Endodermal cell (in vitro differentiated cells): Measurements from ENCODE around the gene FBXO21. TPM values are rescaled to one million over a fixed set of nuclear protein-coding genes. Genes with fewer than 3 reads are reported as not detected.
"Not testable (repeated sequence)": the region's sequence is repeated elsewhere in the genome, so short reads cannot be mapped to it uniquely, and the experiment has no call there.

Experiments
- DNase-seq: peaks from one replicate; pipeline ENCODE4 v3.0.0-alpha.2; 2017
- H3K27ac ChIP-seq: 2 replicates; pipeline ENCODE4 v1.5.1; 2013; ENCODE audit warnings: mild to moderate bottlenecking, low read depth, low read length, moderate library complexity
- H3K27me3 ChIP-seq: 2 replicates; pipeline ENCODE4 v1.6.1; 2013; ENCODE audit warnings: mild to moderate bottlenecking, low read length, moderate library complexity; ENCODE audit not compliant: insufficient read depth, control insufficient read depth, poor library complexity, severe bottlenecking
- H3K36me3 ChIP-seq: 2 replicates; pipeline ENCODE4 v1.7.0; 2013; ENCODE audit warnings: mild to moderate bottlenecking, low read length, moderate library complexity; ENCODE audit not compliant: control insufficient read depth, insufficient read depth
- H3K4me1 ChIP-seq: one replicate; pipeline ENCODE4 v1.7.0; 2013; ENCODE audit warnings: low read length; ENCODE audit not compliant: control insufficient read depth, insufficient read depth
- H3K4me3 ChIP-seq: 2 replicates; pipeline ENCODE4 v1.5.1; 2013; ENCODE audit warnings: mild to moderate bottlenecking, low read length, moderate library complexity
- H3K9ac ChIP-seq: 2 replicates; pipeline ENCODE4 v1.6.1; 2013; ENCODE audit warnings: mild to moderate bottlenecking, low read length, moderate library complexity; ENCODE audit not compliant: poor library complexity, severe bottlenecking; ENCODE audit errors: extremely low read depth
- H3K9me3 ChIP-seq: 2 replicates; pipeline ENCODE4 v1.6.1; 2013; ENCODE audit warnings: mild to moderate bottlenecking, low read length, moderate library complexity; ENCODE audit not compliant: control insufficient read depth
- H3K27ac Mint-ChIP-seq: 2 replicates; pipeline ENCODE4 v1.8.0; 2020; ENCODE audit warnings: mixed read lengths
- H3K27me3 Mint-ChIP-seq: 2 replicates; pipeline ENCODE4 v1.8.0; 2021; ENCODE audit warnings: mild to moderate bottlenecking, mixed read lengths; ENCODE audit not compliant: insufficient read depth
- H3K36me3 Mint-ChIP-seq: 2 replicates; pipeline ENCODE4 v1.8.0; 2020; ENCODE audit warnings: low read depth, mixed read lengths
- H3K4me1 Mint-ChIP-seq: 2 replicates; pipeline ENCODE4 v1.8.0; 2020; ENCODE audit warnings: mixed read lengths
- H3K4me3 Mint-ChIP-seq: 2 replicates; pipeline ENCODE4 v1.8.0; 2020; ENCODE audit warnings: mild to moderate bottlenecking, moderate library complexity, mixed read lengths
- H3K9me3 Mint-ChIP-seq: 2 replicates; pipeline ENCODE4 v1.8.0; 2020; ENCODE audit warnings: mild to moderate bottlenecking, mixed read lengths
- CTCF ChIP-seq: fragments of 200-600 bp; sonication (generic); conservative IDR thresholded peaks from 2 replicates; pipeline ENCODE4 v1.5.0; 2021; ENCODE audit warnings: antibody characterized with exemption, mild to moderate bottlenecking
- WGBS, 2 experiments: methylation state at CpG; one replicate each; pipeline versions ENCODE4 v1.1.5 to v1.1.7; 2013; ENCODE audit warnings: missing lambda C conversion rate in 2 of 2, mixed read lengths in 1 of 2; ENCODE audit not compliant: insufficient coverage in 1 of 2, insufficient read length in 1 of 2; 5-methylcytosine and 5-hydroxymethylcytosine counted together
- total RNA-seq, 2 donors: library from RNA; stranded (reverse); fragmentation: NEBNext Ultra II Directional in 1 of 2; extraction: Animal tissue kit (Norgen Biotek cat#: 25700) in 1 of 2; gene quantifications; 2 replicates in 1 of 2; 3 replicates in 1 of 2; pipeline ENCODE4 v1.2.1, GENCODE V29; 2021

Gene FBXO21
- total RNA-seq, 2 donors from 2014 or later: 46.5 to 54.6 TPM

- Mint-ChIP-seq H3K36me3 (peaks cover 2% of the 10 kb centered on the region), H3K27me3 (peaks cover 18% of the 10 kb centered on the region), H3K4me1 (peaks cover 32% of the 10 kb centered on the region), H3K9me3 (no peaks in the 10 kb centered on the region), H3K4me3 (peak overlapping the region; percentile 39), H3K27ac (no peak overlapping the region)
- no peak for DNase-seq
- H3K9me3 ChIP-seq: no peaks in the 10 kb centered on the region
- WGBS, 2 experiments: 53 to 57% methylated on average over 3 to 8 of the region's 8 CpGs
- no peak overlapping the region for H3K27ac ChIP-seq
- peaks cover 20% of the 10 kb centered on the region for H3K27me3 ChIP-seq
- peak overlapping the region; percentile 79 for H3K4me3 ChIP-seq
- H3K4me1 ChIP-seq: peaks cover 12% of the 10 kb centered on the region
- H3K36me3 ChIP-seq: no peaks in the 10 kb centered on the region
- TF ChIP-seq CTCF: no peak
- H3K9ac ChIP-seq: no peak overlapping the region
Measured at GRCh38 chr12:117097159-117097558, 93.1 kb downstream of the FBXO21 start.

DNA sequence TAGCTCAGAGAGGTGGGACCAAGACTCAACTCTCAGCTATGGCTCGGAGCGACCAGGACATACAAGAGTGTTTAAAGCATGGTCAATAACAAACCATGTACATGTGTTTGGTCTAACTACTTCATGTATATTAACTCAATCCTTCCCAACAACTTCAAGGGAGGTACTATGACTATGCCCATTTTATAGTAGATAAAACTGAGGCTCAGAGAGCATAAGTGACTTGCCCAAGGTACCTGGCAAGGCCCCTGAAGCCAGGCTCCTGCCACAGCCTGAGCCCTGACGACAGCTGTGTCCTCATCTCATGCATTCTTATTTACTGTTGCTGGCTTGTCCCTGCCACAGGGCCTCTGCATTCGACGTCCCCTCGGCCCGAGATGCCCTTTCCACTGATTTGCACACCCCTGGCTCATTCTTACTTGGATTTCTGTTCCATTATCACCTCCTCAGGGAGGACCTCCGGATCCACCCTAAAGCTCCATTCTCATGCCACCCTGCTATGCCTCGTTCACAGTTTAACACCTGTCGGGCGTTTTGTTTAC is 93.7 kb downstream of the FBXO21 start:
- Mint-ChIP-seq H3K36me3 (peaks cover 2% of the 10 kb centered on the region), H3K9me3 (no peaks in the 10 kb centered on the region), H3K27me3 (peaks cover 18% of the 10 kb centered on the region), H3K4me3 (peak overlapping the region; percentile 39), H3K4me1 (peaks cover 28% of the 10 kb centered on the region), H3K27ac (no peak overlapping the region)
- H3K9ac ChIP-seq: no peak overlapping the region
- H3K27me3 ChIP-seq: peaks cover 20% of the 10 kb centered on the region
- TF ChIP-seq CTCF: no peak
- no peak overlapping the region for H3K27ac ChIP-seq
- WGBS, 2 experiments: 59 to 66% methylated on average over 8 to 11 of the region's 11 CpGs
- H3K4me1 ChIP-seq: peaks cover 16% of the 10 kb centered on the region
- no peak overlapping the region for H3K4me3 ChIP-seq
- H3K9me3 ChIP-seq: no peaks in the 10 kb centered on the region
- no peaks in the 10 kb centered on the region for H3K36me3 ChIP-seq
- peak; percentile 70 for DNase-seq

- H3K9me3 ChIP-seq, H3K36me3 Mint-ChIP-seq, H3K27ac Mint-ChIP-seq, H3K9ac ChIP-seq, H3K4me3 ChIP-seq, H3K27ac ChIP-seq, H3K9me3 Mint-ChIP-seq, DNase-seq, H3K36me3 ChIP-seq, H3K4me3 Mint-ChIP-seq: not testable (repeated sequence)
- Histone ChIP-seq H3K4me1 (peaks cover 27% of the 10 kb centered on the region), H3K27me3 (peaks cover 20% of the 10 kb centered on the region)
- Mint-ChIP-seq H3K4me1 (peaks cover 31% of the 10 kb centered on the region), H3K27me3 (peaks cover 15% of the 10 kb centered on the region)
- 92 to 95% methylated on average over 10 of the region's 10 CpGs for WGBS, 2 experiments
Measured at GRCh38 chr12:117095191-117095590, 95.1 kb downstream of the FBXO21 start.
